CD4-positive, alpha-beta T cell treated with Interleukin-1 beta for 1 hour (primary cell): ENCODE results near the gene CFAP141.

ENCODE experiments used
- DNase-seq, 2 donors: peaks; one replicate each; pipeline ENCODE4 v3.0.0-alpha.2; 2020 to 2022

CFAP141 gene

GRCh38 chr1:154170547-154171222 lies 35.4 kb downstream of the CFAP141 start:
- DNase-seq = no peak

- DNase-seq = no peak
Measured at GRCh38 chr1:154167461-154167860, 38.7 kb downstream of the CFAP141 start.

- DNase-seq = no peak
Measured at GRCh38 chr1:154166207-154166606, 39.9 kb downstream of the CFAP141 start.

GRCh38 chr1:154159554-154159953 lies 46.6 kb downstream of the CFAP141 start:
- no peak for DNase-seq

- DNase-seq = no peak
Measured at GRCh38 chr1:154158307-154159125, 47.6 kb downstream of the CFAP141 start.

- DNase-seq = peak; percentile 77 to 84
Measured at GRCh38 chr1:154157520-154158306, 48.4 kb downstream of the CFAP141 start.

- no peak for DNase-seq
Measured at GRCh38 chr1:154155251-154155650, 50.9 kb downstream of the CFAP141 start.

GRCh38 chr1:154154534-154155191 lies 51.5 kb downstream of the CFAP141 start, which contains the start of gene NUP210L:
Gene NUP210L, minus strand, starts transcription at chr1:154155073.
- DNase-seq = no peak

GRCh38 chr1:154154053-154154452 lies 52.1 kb downstream of the CFAP141 start:
- DNase-seq = no peak

- DNase-seq = no peak
Measured at GRCh38 chr1:154151311-154151710, 54.8 kb downstream of the CFAP141 start.
